Measurements from ENCODE around the gene ATP2C2.

GRCh38 chr16:84334058-84334457 is 34.3 kb upstream of the ATP2C2 start:
- TF ChIP-seq CTCF (IDR thresholded peaks at IDR 0.05) = no peak
- TF ChIP-seq E2F1 (CRISPR knock-in tag; IDR thresholded peaks at IDR 0.05) = no peak
- TF ChIP-seq IRF1 (CRISPR knock-in tag; IDR thresholded peaks at IDR 0.05) = no peak
- no peak for TF ChIP-seq ATF2 (CRISPR knock-in tag; IDR thresholded peaks at IDR 0.05; ENCODE audit: borderline replicate concordance, low read depth)
- no peak for TF ChIP-seq ATF6 (CRISPR knock-in tag; IDR thresholded peaks at IDR 0.05)
- TF ChIP-seq PREB (CRISPR knock-in tag; IDR thresholded peaks at IDR 0.05; ENCODE audit: borderline replicate concordance) = no peak
- no peak for TF ChIP-seq E2F4 (CRISPR knock-in tag; IDR thresholded peaks at IDR 0.05; ENCODE audit: borderline replicate concordance, low read depth)
- TF ChIP-seq TEAD1 (CRISPR knock-in tag; IDR thresholded peaks at IDR 0.05) = no peak
- TF ChIP-seq ESRRA (CRISPR knock-in tag; IDR thresholded peaks at IDR 0.05; ENCODE audit: borderline replicate concordance) = no peak
- no peak for TF ChIP-seq PRRX2 (CRISPR knock-in tag; IDR thresholded peaks at IDR 0.05)
- TF ChIP-seq NFYB (CRISPR knock-in tag; conservative IDR thresholded peaks at IDR 0.05; ENCODE audit: low read depth) = no peak

All from WTC11 (cell line).